Measurements from ENCODE around the gene FBXL17. TPM values are rescaled to one million over a fixed set of nuclear protein-coding genes. Genes with fewer than 3 reads are reported as not detected.

Gene FBXL17
- total RNA-seq, 1 experiment from 2014 or later = 3.5 TPM

GRCh38 chr5:108083232-108083631 is 298.7 kb downstream of the FBXL17 start (continued):
- no peak for TF ChIP-seq PRDM15 (CRISPR knock-in tag; IDR thresholded peaks at IDR 0.05)
- TF ChIP-seq ATF1 (CRISPR knock-in tag; IDR thresholded peaks at IDR 0.05) = no peak
- TF ChIP-seq ZNF425 (CRISPR knock-in tag; conservative IDR thresholded peaks at IDR 0.05) = no peak
- no peak for TF ChIP-seq ESRRA (CRISPR knock-in tag; IDR thresholded peaks at IDR 0.05; ENCODE audit: borderline replicate concordance)

- no peaks in the 10 kb centered on the region for H3K9me3 Mint-ChIP-seq
- no peak for DNase-seq (ENCODE audit: low spot score)
- peak overlapping the region; percentile 79 for H3K27ac Mint-ChIP-seq
- CTCF ChIA-PET = interaction anchor here (0.9 kb wide), 1 partner anchor 179 kb away, joined by 3 read pairs; no protein-coding TSS in a partner anchor
- TF ChIP-seq TCF7 (CRISPR knock-in tag; IDR thresholded peaks at IDR 0.05; ENCODE audit: low read depth) (no peak), GRHL2 (CRISPR knock-in tag; IDR thresholded peaks at IDR 0.05; ENCODE audit: insufficient replicate concordance, severe bottlenecking) (no peak), AFF4 (CRISPR knock-in tag; IDR thresholded peaks at IDR 0.05; ENCODE audit: borderline replicate concordance) (no peak), SOX15 (CRISPR knock-in tag; IDR thresholded peaks at IDR 0.05) (no peak), IRF1 (CRISPR knock-in tag; IDR thresholded peaks at IDR 0.05) (no peak), ZNF317 (CRISPR knock-in tag; IDR thresholded peaks at IDR 0.05; ENCODE audit: borderline replicate concordance, low read depth) (no peak), ZNF281 (CRISPR knock-in tag; IDR thresholded peaks at IDR 0.05) (no peak), ETV6 (CRISPR knock-in tag; IDR thresholded peaks at IDR 0.05) (no peak)
- H3K4me1 Mint-ChIP-seq = peaks cover 88% of the 10 kb centered on the region
- POLR2A ChIA-PET = interaction anchor here (0.5 kb wide), 1 partner anchor 409 kb away, joined by 3 read pairs; no protein-coding TSS in a partner anchor
- no peak; the same call in 1 of the 2 replicates for ATAC-seq
- H3K4me3 Mint-ChIP-seq = no peak overlapping the region
- no peaks in the 10 kb centered on the region for H3K27me3 Mint-ChIP-seq (ENCODE audit: low read depth)
- no peaks in the 10 kb centered on the region for H3K36me3 Mint-ChIP-seq
Measured at GRCh38 chr5:108081707-108082106, 300.2 kb downstream of the FBXL17 start.

Measured in WTC11 (cell line).